HCT116 (cell line): ENCODE results near the gene GPT2. TPM values are rescaled to one million over a fixed set of nuclear protein-coding genes. Genes with fewer than 3 reads are reported as not detected.

Experiments used
- ATAC-seq: fragments of 200-7000 bp; cut with Tn5 transposase; 2 replicates; pipeline ENCODE4 v1.9.1; 2020; ENCODE audit warnings: mild to moderate bottlenecking, moderate library complexity
- BruUV-seq: library from RNA; stranded (reverse); fragments of 400-500 nt; replicated peaks from 2 replicates; lab custom pipeline; 2021; lab: Mats Ljungman, UMichigan
- CTCF ChIA-PET: fragments of 300-600 bp; sonication (Branson Sonifier 250); formaldehyde crosslinking; loops from one replicate; lab custom pipeline; 2021; ENCODE audit warnings: antibody characterized with exemption; lab: Charles Lee
- POLR2A ChIA-PET: fragments of 300-600, 350-600 bp; sonication (Branson Sonifier 250); formaldehyde crosslinking; loops from one replicate; lab custom pipeline; 2021; ENCODE audit warnings: antibody characterized with exemption; lab: Charles Lee
- RAD21 ChIA-PET, 2 experiments: fragments of 300-600 bp; sonication (Branson Sonifier 250); formaldehyde crosslinking; loops; one replicate each; lab custom pipeline; 2023; ENCODE audit warnings: low total read pairs in 2 of 2; ENCODE audit not compliant: uncharacterized antibody in 2 of 2, unreplicated experiment in 2 of 2, low non-redundant PET in 1 of 2; lab: Charles Lee
- DNase-seq: peaks from one replicate; pipeline ENCODE4 v3.0.0-alpha.2; 2010; ENCODE audit warnings: low read depth, low spot score
- H2AFZ ChIP-seq: fragments of 200-600 bp; shearing (Covaris generic), sonication (generic); 2 replicates; pipeline ENCODE4 v1.6.1; 2017; ENCODE audit warnings: low read depth, mixed run types, mixed read lengths, antibody characterized with exemption, low read length; ENCODE audit not compliant: poor library complexity, severe bottlenecking
- H3K27ac ChIP-seq: 2 replicates; pipeline ENCODE4 v1.5.1; 2012; ENCODE audit warnings: low read depth, low read length
- H3K27me3 ChIP-seq: fragments of 200-600 bp; sonication (generic); 2 replicates; pipeline ENCODE4 v1.6.1; 2016; ENCODE audit warnings: mixed run types, low read length, mixed read lengths; ENCODE audit not compliant: insufficient read depth
- H3K36me3 ChIP-seq, 2 experiments: fragments of 200-500 bp in 1 of 2; fragments of 200-600 bp in 1 of 2; sonication (Bioruptor generic) in 1 of 2; sonication (generic) in 1 of 2; 2 replicates each; pipeline versions ENCODE4 v1.5.1 to v1.6.1; 2014 to 2016; ENCODE audit warnings: low read length in 2 of 2, inconsistent platforms in 1 of 2, mixed read lengths in 1 of 2, mixed run types in 1 of 2; ENCODE audit not compliant: insufficient read depth in 2 of 2, control insufficient read depth in 1 of 2
- H3K4me1 ChIP-seq, 2 experiments: fragments of 200-600 bp in 1 of 2; sonication (generic) in 1 of 2; 2 replicates each; pipeline versions ENCODE4 v1.5.1 to v1.6.1; 2012 to 2017; ENCODE audit warnings: low read length in 2 of 2, inconsistent platforms in 1 of 2, mild to moderate bottlenecking in 1 of 2, mixed read lengths in 1 of 2, mixed run types in 1 of 2, moderate library complexity in 1 of 2; ENCODE audit not compliant: insufficient read depth in 2 of 2, control insufficient read depth in 1 of 2
- H3K4me2 ChIP-seq: fragments of 200-600 bp; sonication (generic); 2 replicates; pipeline ENCODE4 v1.6.1; 2017; ENCODE audit warnings: mixed run types, low read length, mixed read lengths
- H3K4me3 ChIP-seq, 2 experiments: fragments of 200-600 bp in 1 of 2; sonication (generic) in 1 of 2; replicated peaks in 1 of 2; 2 replicates each; pipeline ENCODE4 v1.5.1; 2011 to 2016; ENCODE audit warnings: low read length in 2 of 2, control low read depth in 1 of 2, low read depth in 1 of 2, mild to moderate bottlenecking in 1 of 2, mixed read lengths in 1 of 2, mixed run types in 1 of 2
- H3K79me2 ChIP-seq: fragments of 200-600 bp; sonication (generic); 2 replicates; pipeline ENCODE4 v1.6.1; 2017; ENCODE audit warnings: mild to moderate bottlenecking, mixed run types, low read length, moderate library complexity, mixed read lengths; ENCODE audit not compliant: insufficient read depth
- H3K9ac ChIP-seq: fragments of 200-600 bp; sonication (generic); 2 replicates; pipeline ENCODE4 v1.6.1; 2016; ENCODE audit warnings: low read length, mixed read lengths
- H3K9me2 ChIP-seq: fragments of 200-600 bp; sonication (generic), shearing (Covaris generic); 2 replicates; pipeline ENCODE4 v1.6.1; 2017; ENCODE audit warnings: mixed run types, mild to moderate bottlenecking, moderate library complexity; ENCODE audit not compliant: insufficient read depth
- H3K9me3 ChIP-seq, 2 experiments: fragments of 200-500 bp in 1 of 2; fragments of 200-600 bp in 1 of 2; sonication (Bioruptor generic) in 1 of 2; sonication (generic) in 1 of 2; 2 replicates each; pipeline ENCODE4 v1.6.1; 2014 to 2017; ENCODE audit warnings: low read length in 2 of 2, mixed read lengths in 2 of 2, inconsistent platforms in 1 of 2, low read depth in 1 of 2, mild to moderate bottlenecking in 1 of 2, mixed run types in 1 of 2, moderate library complexity in 1 of 2; ENCODE audit not compliant: control insufficient read depth in 1 of 2, insufficient read depth in 1 of 2
- H4K20me1 ChIP-seq: fragments of 200-600 bp; sonication (generic), shearing (Covaris generic); 2 replicates; pipeline ENCODE4 v1.6.1; 2017; ENCODE audit warnings: mixed run types, mild to moderate bottlenecking, moderate library complexity; ENCODE audit not compliant: insufficient read depth
- CBX3 ChIP-seq: IDR thresholded peaks from 2 replicates; pipeline ENCODE4 v1.6.1; 2012; ENCODE audit warnings: low read depth
- CEBPB ChIP-seq: IDR thresholded peaks from 2 replicates; pipeline ENCODE4 v1.6.1; 2012; ENCODE audit warnings: low read depth
- EGR1 ChIP-seq: IDR thresholded peaks from 2 replicates; pipeline ENCODE4 v1.6.1; 2012; ENCODE audit warnings: low read depth
- FOSL1 ChIP-seq: IDR thresholded peaks from 2 replicates; pipeline ENCODE4 v1.6.1; 2012; ENCODE audit warnings: low read depth
- JUND ChIP-seq: IDR thresholded peaks from 2 replicates; pipeline ENCODE4 v1.6.1; 2012
- SP1 ChIP-seq: IDR thresholded peaks from 2 replicates; pipeline ENCODE4 v1.6.1; 2012; ENCODE audit warnings: low read depth
- SRF ChIP-seq: IDR thresholded peaks from 2 replicates; pipeline ENCODE4 v1.6.1; 2012; ENCODE audit warnings: low read depth
- ZFX ChIP-seq: fragments of 450-650 bp; IDR thresholded peaks from 2 replicates; pipeline ENCODE4 v1.6.1; 2017
- ZNF274 ChIP-seq: fragments of 200-500 bp; sonication (Bioruptor generic); IDR thresholded peaks from 2 replicates; pipeline ENCODE4 v1.6.1; 2014; ENCODE audit warnings: mild to moderate bottlenecking, low read depth, low read length, inconsistent platforms
- intact Hi-C: fragments of 100-400 bp; cut with micrococcal nuclease; formaldehyde crosslinking; loops from 2 replicates; pipeline ENCODE4 v1.10.0; 2022
- total RNA-seq: library from RNA; stranded (reverse); gene quantifications from one replicate; pipeline ENCODE4 v1.2.1, GENCODE V29; 2021; ENCODE audit not compliant: unreplicated experiment
- TF ChIP-seq, protein P1 (sequence below): IDR thresholded peaks from 2 replicates; pipeline ENCODE4 v1.6.1; 2012
- TF ChIP-seq, protein P2 (sequence below): IDR thresholded peaks from 2 replicates; pipeline ENCODE4 v1.6.1; 2011; ENCODE audit warnings: mild to moderate bottlenecking, low read length, moderate library complexity; ENCODE audit not compliant: insufficient replicate concordance; ENCODE audit errors: extremely low read depth

GPT2 gene
- total RNA-seq, 1 experiment from 2014 or later: 50.6 TPM

DNA sequence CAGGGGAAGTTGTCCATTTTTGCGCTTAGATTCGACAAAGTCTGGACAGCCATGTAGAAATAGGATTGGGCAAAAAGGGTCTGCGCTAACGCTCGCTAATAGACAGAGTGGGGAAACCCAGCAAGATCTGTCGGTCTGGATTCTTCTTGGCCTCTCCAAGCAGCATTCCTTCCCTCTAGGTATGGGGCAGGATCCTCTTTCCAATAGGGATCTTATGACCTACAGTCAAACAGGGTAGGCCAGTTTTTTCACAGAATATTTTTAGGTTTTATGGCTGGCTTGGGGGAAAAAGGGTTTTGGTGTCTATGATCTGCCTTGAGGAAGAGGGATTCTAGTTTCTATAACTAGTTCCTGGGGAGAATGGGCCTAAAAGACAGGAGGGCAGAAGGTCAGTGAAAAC lies 26.0 kb upstream of the GPT2 start:
- intact Hi-C loops: loop anchor here (10.0 kb wide), 1 partner anchor 1307 kb away; no protein-coding TSS in a partner anchor
- peaks cover 14 to 28% of the 10 kb centered on the region in 2 experiments for H3K4me1 ChIP-seq

DNA sequence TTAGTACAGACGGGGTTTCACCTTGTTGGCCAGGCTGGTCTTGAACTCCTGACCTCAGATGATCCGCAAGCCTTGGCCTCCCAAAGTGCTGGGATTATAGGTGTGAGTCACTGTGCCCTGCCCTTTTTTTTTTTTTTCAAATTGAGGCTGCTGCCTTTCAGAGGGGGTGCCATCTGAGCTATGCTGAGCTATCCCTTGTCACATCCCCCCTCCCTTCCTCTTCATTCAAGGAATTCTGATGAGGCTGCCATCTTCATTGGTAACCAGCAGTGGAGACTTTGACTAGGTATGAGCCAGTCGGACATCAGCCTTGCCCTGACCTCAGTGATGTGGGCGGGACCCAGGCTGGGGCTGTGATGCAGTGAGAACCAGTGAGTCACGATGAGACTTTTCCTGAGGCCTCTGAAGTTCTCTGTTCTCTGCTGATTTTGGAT lies 24.4 kb upstream of the GPT2 start:
- Histone ChIP-seq H3K4me2 (peak overlapping the region; percentile 59), H4K20me1 (no peaks in the 10 kb centered on the region), H3K9me2 (no peaks in the 10 kb centered on the region), H3K27me3 (no peaks in the 10 kb centered on the region), H2AFZ (peak overlapping the region; percentile 49), H3K36me3 (no peaks in the 10 kb centered on the region), H3K4me1 (peaks cover 18 to 42% of the 10 kb centered on the region in 2 experiments), H3K4me3 (0 out of 4 replicates have a peak overlapping the region, but pooled peaks of 1 of the 2 experiments have one; percentile 26), H3K9ac (no peak overlapping the region), H3K27ac (peak overlapping the region; percentile 31; the same call in 1 of the 2 replicates), H3K79me2 (no peaks in the 10 kb centered on the region), H3K9me3 (no peaks in the 10 kb centered on the region)
- CTCF ChIA-PET: interaction anchor here (1.2 kb wide), 1 partner anchor 1305 kb away, joined by 3 read pairs; no protein-coding TSS in a partner anchor
- intact Hi-C loops: loop anchor here (1.0 to 10.0 kb wide), 2 partner anchors 25 to 1305 kb away; partner anchors contain the start of gene GPT2
- POLR2A ChIA-PET: interaction anchor here (0.7 kb wide), 1 partner anchor 49 kb away, joined by 3 read pairs; no protein-coding TSS in a partner anchor
- RAD21 ChIA-PET: no interaction called here
- no TSS peak for BruUV-seq
- 0 out of 2 replicates have a peak, but pooled peaks have one; percentile 26 for TF ChIP-seq EGR1
- TF ChIP-seq, protein P1, sequence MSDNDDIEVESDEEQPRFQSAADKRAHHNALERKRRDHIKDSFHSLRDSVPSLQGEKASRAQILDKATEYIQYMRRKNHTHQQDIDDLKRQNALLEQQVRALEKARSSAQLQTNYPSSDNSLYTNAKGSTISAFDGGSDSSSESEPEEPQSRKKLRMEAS: no peak
- no peak for TF ChIP-seq ZNF274
- TF ChIP-seq SRF: no peak
- TF ChIP-seq FOSL1: peak; percentile 55; the same call in 1 of the 2 replicates
- peak; percentile 75; the same call in 1 of the 2 replicates for TF ChIP-seq CBX3
- no peak for TF ChIP-seq CEBPB
- no peak for TF ChIP-seq ZFX
- TF ChIP-seq SP1: no peak; the same call in 1 of the 2 replicates
- DNase-seq (peak; percentile 83), ATAC-seq (peak; percentile 93)

More for the DNA sequence above, 26.0 kb upstream of the GPT2 start:
- Histone ChIP-seq H3K27ac (no peak overlapping the region), H4K20me1 (no peaks in the 10 kb centered on the region), H3K4me3 (no peak overlapping the region), H3K79me2 (no peaks in the 10 kb centered on the region), H3K9ac (no peak overlapping the region), H3K36me3 (no peaks in the 10 kb centered on the region), H3K27me3 (no peaks in the 10 kb centered on the region), H2AFZ (no peak overlapping the region), H3K4me2 (no peak overlapping the region), H3K9me3 (no peaks in the 10 kb centered on the region), H3K9me2 (no peaks in the 10 kb centered on the region)
- TF ChIP-seq JUND: no peak
- TF ChIP-seq, protein P2, sequence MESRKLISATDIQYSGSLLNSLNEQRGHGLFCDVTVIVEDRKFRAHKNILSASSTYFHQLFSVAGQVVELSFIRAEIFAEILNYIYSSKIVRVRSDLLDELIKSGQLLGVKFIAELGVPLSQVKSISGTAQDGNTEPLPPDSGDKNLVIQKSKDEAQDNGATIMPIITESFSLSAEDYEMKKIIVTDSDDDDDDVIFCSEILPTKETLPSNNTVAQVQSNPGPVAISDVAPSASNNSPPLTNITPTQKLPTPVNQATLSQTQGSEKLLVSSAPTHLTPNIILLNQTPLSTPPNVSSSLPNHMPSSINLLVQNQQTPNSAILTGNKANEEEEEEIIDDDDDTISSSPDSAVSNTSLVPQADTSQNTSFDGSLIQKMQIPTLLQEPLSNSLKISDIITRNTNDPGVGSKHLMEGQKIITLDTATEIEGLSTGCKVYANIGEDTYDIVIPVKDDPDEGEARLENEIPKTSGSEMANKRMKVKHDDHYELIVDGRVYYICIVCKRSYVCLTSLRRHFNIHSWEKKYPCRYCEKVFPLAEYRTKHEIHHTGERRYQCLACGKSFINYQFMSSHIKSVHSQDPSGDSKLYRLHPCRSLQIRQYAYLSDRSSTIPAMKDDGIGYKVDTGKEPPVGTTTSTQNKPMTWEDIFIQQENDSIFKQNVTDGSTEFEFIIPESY: no peak
- BruUV-seq: no TSS peak
- no peak for DNase-seq
- ChIA-PET CTCF (interaction anchor here (1.0 to 1.2 kb wide), 4 partner anchors 26 to 73 kb away, joined by 3 to 15 read pairs (median 4); partner anchors contain the start of gene GPT2), RAD21 (no interaction called here), POLR2A (no interaction called here)
- ATAC-seq: no peak
